IMR-90 (cell line): ENCODE data around the gene ARID4B. TPM values are rescaled to one million over a fixed set of nuclear protein-coding genes. Genes with fewer than 3 reads are reported as not detected.

Source experiments
- ATAC-seq: fragments of 200-7000 bp; cut with Tn5 transposase; 2 replicates; pipeline ENCODE4 v1.9.1; 2020; ENCODE audit warnings: low read depth, mild to moderate bottlenecking, moderate library complexity
- Bru-seq: library from RNA; stranded (reverse); fragments of 400-500 nt; gene quantifications from one replicate; lab custom pipeline; 2021; lab: Mats Ljungman, UMichigan
- BruChase-seq, 2 experiments: library from RNA; stranded (reverse); fragments of 400-500 nt; gene quantifications; one replicate each; lab custom pipeline; 2021; lab: Mats Ljungman, UMichigan
- BruUV-seq: library from RNA; stranded (reverse); fragments of 400-500 nt; replicated peaks from 2 replicates; lab custom pipeline; 2021; lab: Mats Ljungman, UMichigan
- CTCF ChIA-PET: fragments of 300-600 bp; formaldehyde crosslinking; extraction: SDS; loops from one replicate; lab custom pipeline; 2021; ENCODE audit warnings: antibody characterized with exemption; lab: Yijun Ruan, JAX
- POLR2A ChIA-PET: fragments of 300-600 bp; sonication (Branson Sonifier 250); formaldehyde crosslinking; loops from one replicate; lab custom pipeline; 2022; ENCODE audit warnings: antibody characterized with exemption; ENCODE audit not compliant: unreplicated experiment; lab: Charles Lee
- DNase-seq: peaks from one replicate; pipeline ENCODE4 v3.0.0; 2013
- H2AFZ ChIP-seq: replicated peaks from 2 replicates; pipeline ENCODE3; 2013; ENCODE audit warnings: low read length, mild to moderate bottlenecking; ENCODE audit not compliant: poor library complexity
- H2AK5ac ChIP-seq: 2 replicates; pipeline ENCODE4 v1.6.1; 2013; ENCODE audit warnings: low read depth, low read length, inconsistent platforms
- H2AK9ac ChIP-seq: replicated peaks from 2 replicates; pipeline ENCODE3; 2013; ENCODE audit warnings: mild to moderate bottlenecking, low read depth, low read length, moderate library complexity; ENCODE audit not compliant: poor library complexity
- H2BK120ac ChIP-seq: 2 replicates; pipeline ENCODE4 v1.6.1; 2013; ENCODE audit warnings: low read depth, low read length, inconsistent platforms
- H2BK15ac ChIP-seq: 3 replicates; pipeline ENCODE4 v1.6.1; 2013; ENCODE audit warnings: low read depth, low read length, inconsistent platforms
- H2BK20ac ChIP-seq: 2 replicates; pipeline ENCODE4 v1.6.1; 2013; ENCODE audit warnings: low read depth, mild to moderate bottlenecking, inconsistent platforms, low read length, moderate library complexity
- H2BK5ac ChIP-seq: 2 replicates; pipeline ENCODE4 v1.6.1; 2013; ENCODE audit warnings: mild to moderate bottlenecking, low read depth, low read length, inconsistent platforms; ENCODE audit not compliant: poor library complexity, severe bottlenecking
- H3K14ac ChIP-seq: replicated peaks from 2 replicates; pipeline ENCODE4 v1.6.1; 2013; ENCODE audit warnings: low read depth, low read length, inconsistent platforms
- H3K18ac ChIP-seq: 2 replicates; pipeline ENCODE4 v1.6.1; 2013; ENCODE audit warnings: low read depth, low read length, control low read depth
- H3K23ac ChIP-seq: 2 replicates; pipeline ENCODE4 v1.6.1; 2013; ENCODE audit warnings: low read depth, low read length, inconsistent platforms
- H3K27ac ChIP-seq: 2 replicates; pipeline ENCODE4 v1.5.1; 2013; ENCODE audit warnings: mild to moderate bottlenecking, control low read depth, low read length; ENCODE audit not compliant: insufficient read depth
- H3K27me3 ChIP-seq: 2 replicates; pipeline ENCODE4 v1.6.1; 2013; ENCODE audit warnings: low read length; ENCODE audit not compliant: control insufficient read depth, insufficient read depth
- H3K36me3 ChIP-seq: 2 replicates; pipeline ENCODE4 v1.6.1; 2013; ENCODE audit warnings: low read length, mixed read lengths; ENCODE audit not compliant: control insufficient read depth, insufficient read depth
- H3K4ac ChIP-seq: 2 replicates; pipeline ENCODE4 v1.6.1; 2013; ENCODE audit warnings: low read depth, low read length, inconsistent platforms
- H3K4me1 ChIP-seq: 2 replicates; pipeline ENCODE4 v1.6.1; 2013; ENCODE audit warnings: low read length, mixed read lengths; ENCODE audit not compliant: control insufficient read depth, insufficient read depth
- H3K4me2 ChIP-seq: 2 replicates; pipeline ENCODE4 v1.6.1; 2013; ENCODE audit warnings: low read depth, mild to moderate bottlenecking, control low read depth, low read length, moderate library complexity
- H3K4me3 ChIP-seq: 2 replicates; pipeline ENCODE4 v1.5.1; 2013; ENCODE audit warnings: low read depth, mild to moderate bottlenecking, control low read depth, low read length, moderate library complexity; ENCODE audit not compliant: insufficient read depth
- H3K56ac ChIP-seq: 2 replicates; pipeline ENCODE4 v1.6.1; 2013; ENCODE audit warnings: low read length, inconsistent platforms; ENCODE audit not compliant: insufficient read depth; ENCODE audit errors: extremely low read depth
- H3K79me1 ChIP-seq, 2 experiments: 2 replicates each; pipeline ENCODE4 v1.6.1; 2013; ENCODE audit warnings: low read length in 2 of 2, inconsistent platforms in 1 of 2, low read depth in 1 of 2
- H3K9ac ChIP-seq: 2 replicates; pipeline ENCODE4 v1.6.1; 2013; ENCODE audit warnings: low read depth, low read length, control low read depth
- H3K9me1 ChIP-seq: 2 replicates; pipeline ENCODE4 v1.6.1; 2013; ENCODE audit warnings: low read length, inconsistent platforms; ENCODE audit not compliant: insufficient read depth
- H3K9me3 ChIP-seq: 2 replicates; pipeline ENCODE4 v1.6.1; 2013; ENCODE audit warnings: low read length; ENCODE audit not compliant: control insufficient read depth, insufficient read depth
- H4K20me1 ChIP-seq: 2 replicates; pipeline ENCODE4 v1.6.1; 2013; ENCODE audit warnings: low read length, inconsistent platforms; ENCODE audit not compliant: insufficient read depth
- H4K5ac ChIP-seq: 2 replicates; pipeline ENCODE4 v1.6.1; 2013; ENCODE audit warnings: mild to moderate bottlenecking, low read depth, low read length, control low read depth
- H4K8ac ChIP-seq, 2 experiments: 2 replicates each; pipeline ENCODE4 v1.6.1; 2013; ENCODE audit warnings: low read depth in 2 of 2, low read length in 2 of 2, control low read depth in 1 of 2, inconsistent platforms in 1 of 2
- H4K91ac ChIP-seq: 2 replicates; pipeline ENCODE4 v1.6.1; 2013; ENCODE audit warnings: low read depth, low read length, inconsistent platforms; ENCODE audit not compliant: insufficient read depth
- CEBPB ChIP-seq: IDR thresholded peaks from 2 replicates; pipeline ENCODE4 v1.6.1; 2012; ENCODE audit warnings: low read depth, low read length, improper control_type of control experiment
- MAZ ChIP-seq: IDR thresholded peaks from 2 replicates; pipeline ENCODE4 v1.6.1; 2012; ENCODE audit warnings: low read depth, mild to moderate bottlenecking, low read length, improper control_type of control experiment, moderate library complexity, borderline replicate concordance
- WGBS, 2 experiments: methylation state at CpG; one replicate each; pipeline versions ENCODE4 v1.1.5 to v1.1.7; 2013; ENCODE audit warnings: missing lambda C conversion rate in 2 of 2; ENCODE audit not compliant: insufficient read length in 1 of 2; ENCODE audit errors: extremely low coverage in 2 of 2; 5-methylcytosine and 5-hydroxymethylcytosine counted together
- dilution Hi-C: fragments of 300-500 bp; cut with HindIII; formaldehyde crosslinking; loops from one replicate; pipeline ENCODE4 v1.14.3; 2018; ENCODE audit warnings: low sequenced_read_pairs; ENCODE audit not compliant: unreplicated experiment
- in situ Hi-C: fragments of 300-500 bp; cut with MboI; formaldehyde crosslinking; loops from 3 replicates; pipeline ENCODE4 v1.14.3; 2019; ENCODE audit warnings: low sequenced_read_pairs, inconsistent platforms, mixed read lengths
- intact Hi-C: fragments of 100-400 bp; cut with micrococcal nuclease; formaldehyde crosslinking; loops from 2 replicates; pipeline ENCODE4 v1.10.0; 2022
- long read RNA-seq: library from polyadenylated mRNA; unstranded; transcript quantifications from one replicate; pipeline ENCODE4 v2.0.0, GENCODE V29; 2021; ENCODE audit not compliant: unreplicated experiment
- polyA plus RNA-seq, 3 experiments: library from polyadenylated mRNA; depleted of rRNA; stranded (reverse); fragments of >200 nt; gene quantifications; 2 replicates each; pipeline ENCODE4 v1.2.3, GENCODE V29; 2012; ENCODE audit warnings: low replicate concordance in 1 of 3
- total RNA-seq: library from RNA; depleted of rRNA; stranded (reverse); fragments of >200 nt; gene quantifications from 2 replicates; pipeline ENCODE4 v1.2.3, GENCODE V29; 2012; rRNA removed

The ARID4B gene
- total RNA-seq (16.0 and 23.9 TPM in 2 replicates), polyA plus RNA-seq (2012; rRNA removed) (7.0 and 8.5 TPM in 2 replicates), Bru-seq, nascent RNA (percentile 90 among the genes with signal in this experiment), BruChase-seq, experiment 1, labeled RNA remaining after a 6-hour chase (percentile 87 among the genes with signal in this experiment), BruChase-seq, experiment 2, labeled RNA remaining after a 2-hour chase (percentile 85 among the genes with signal in this experiment)
- 1.0 and 1.3 TPM in 2 replicates for polyA plus RNA-seq (2012; cell fraction: cytosol; rRNA removed)
- 2.8 and 17.8 TPM in 2 replicates for polyA plus RNA-seq (2012; cell fraction: nucleus; rRNA removed; ENCODE audit: low replicate concordance)
- long read RNA-seq, transcript ARID4B-208 (11 exons, 2,315 nt) = major isoform, 9 of 48 reads
- long read RNA-seq, partial matches to known transcripts = 31 of 48 reads
- long read RNA-seq, other reads (novel, unspliced or antisense) = 8 of 48 reads

- H3K56ac ChIP-seq = peak within 1 kb of the TSS; percentile 99
- peak within 1 kb of the TSS; percentile 57; the same call in 1 of the 2 replicates for H2AK5ac ChIP-seq
- no peaks in the 10 kb centered on the region; the same call in 1 of the 2 replicates for H3K9me1 ChIP-seq
- POLR2A ChIA-PET = no interaction called here
- H3K18ac ChIP-seq = peak within 1 kb of the TSS; percentile 92
- H4K91ac ChIP-seq = peak within 1 kb of the TSS; percentile 89
- H3K4me1 ChIP-seq = no peaks in the 10 kb centered on the region; the same call in 1 of the 2 replicates
- 0% methylated on average over 7 of the region's 58 CpGs; no CpG with 5 or more reads in 1 of the 2 experiments for WGBS, 2 experiments
- peak within 1 kb of the TSS; percentile 78 for H4K5ac ChIP-seq
- H3K23ac ChIP-seq = peak within 1 kb of the TSS; percentile 99
- H4K8ac ChIP-seq = peak within 1 kb of the TSS; percentile 67 to 99
- BruUV-seq = no TSS peak
- H3K4me2 ChIP-seq = peak within 1 kb of the TSS; percentile 98
- dilution Hi-C loops (no loop called here), intact Hi-C loops (no loop called here), in situ Hi-C loops (no loop called here)
- H3K9me3 ChIP-seq = no peaks in the 10 kb centered on the region
- peak within 1 kb of the TSS; percentile 78 for H3K4me3 ChIP-seq
- H3K9ac ChIP-seq = peak within 1 kb of the TSS; percentile 98
- peak within 1 kb of the TSS; percentile 98 for H2BK5ac ChIP-seq
- peak within 1 kb of the TSS; percentile 97 for H3K4ac ChIP-seq
- H3K36me3 ChIP-seq = no peaks in the 10 kb centered on the region
- CTCF ChIA-PET = interaction anchor here (1.3 to 1.5 kb wide), 2 partner anchors 69 to 89 kb away, joined by 3 to 4 read pairs; no protein-coding TSS in a partner anchor
- H2AFZ ChIP-seq = peak within 1 kb of the TSS; percentile 97
- peak within 1 kb of the TSS; percentile 98 for H2AK9ac ChIP-seq
- peak within 1 kb of the TSS; percentile 52; the same call in 1 of the 3 replicates for H2BK15ac ChIP-seq
- TF ChIP-seq CEBPB (no peak), MAZ (peak; percentile 97; the same call in 1 of the 2 replicates)
- no peaks in the 10 kb centered on the region for H3K27me3 ChIP-seq
- peaks cover 54% of the 10 kb centered on the region for H4K20me1 ChIP-seq
- H2BK120ac ChIP-seq = peak within 1 kb of the TSS; percentile 85
- peak within 1 kb of the TSS; percentile 100 for H3K14ac ChIP-seq
- H3K79me1 ChIP-seq = peaks cover 0 to 28% of the 10 kb centered on the region in 2 experiments; a peak in 3 of 4 replicates
- H3K27ac ChIP-seq = peak within 1 kb of the TSS; percentile 94
- H2BK20ac ChIP-seq = peak within 1 kb of the TSS; percentile 76; the same call in 1 of the 2 replicates
- DNase-seq = no peak
- ATAC-seq = peak; percentile 19
Measured at GRCh38 chr1:235327559-235328270, at the start of gene ARID4B. Gene ARID4B (minus strand): TSS chr1:235328179. CDS start chr1:235326919, 1,260 bp downstream.
